RKO (cell line): Measurements from ENCODE around the gene BTBD7.
"Not testable (repeated sequence)": the region's sequence is repeated elsewhere in the genome, so short reads cannot be mapped to it uniquely, and the experiment has no call there.

Experiments used
- DNase-seq: peaks from one replicate; pipeline ENCODE4 v3.0.0-alpha.2; 2016; ENCODE audit warnings: low spot score

BTBD7 gene

GRCh38 chr14:93246534-93246933 lies 86.3 kb downstream of the BTBD7 start:
- DNase-seq: no peak

DNA sequence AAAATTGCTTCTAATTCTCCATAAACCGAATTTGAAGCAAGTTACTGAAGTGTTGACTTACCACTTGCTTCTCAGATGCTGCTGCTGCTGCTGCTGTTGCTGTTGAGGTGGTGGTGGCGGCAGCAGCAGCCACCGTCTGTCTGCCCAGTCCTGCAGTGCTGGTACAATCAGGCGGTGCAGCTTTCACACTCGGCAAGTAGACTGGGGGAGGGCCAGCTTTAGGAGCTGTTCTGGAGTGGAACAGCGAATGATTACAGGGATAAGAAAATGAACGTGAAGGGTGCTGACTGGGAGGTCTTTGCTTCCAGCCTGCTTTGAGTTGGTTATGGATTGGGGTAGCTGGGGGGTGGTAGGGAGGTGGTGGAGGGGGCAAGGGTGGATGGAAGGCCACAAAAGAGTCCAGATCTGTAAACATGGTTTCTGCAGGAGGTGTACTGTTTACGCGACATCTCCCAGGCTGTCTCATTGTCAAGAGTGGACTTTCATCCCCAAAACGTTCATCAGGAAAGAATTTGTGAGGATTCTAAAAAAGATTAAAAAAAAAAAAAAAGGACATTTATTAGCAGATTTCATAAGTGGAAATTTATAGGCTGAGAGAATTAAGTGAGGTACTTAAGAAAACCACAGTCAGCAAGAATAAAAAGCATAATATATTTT lies 86.9 kb downstream of the BTBD7 start:
- DNase-seq: no peak

DNA sequence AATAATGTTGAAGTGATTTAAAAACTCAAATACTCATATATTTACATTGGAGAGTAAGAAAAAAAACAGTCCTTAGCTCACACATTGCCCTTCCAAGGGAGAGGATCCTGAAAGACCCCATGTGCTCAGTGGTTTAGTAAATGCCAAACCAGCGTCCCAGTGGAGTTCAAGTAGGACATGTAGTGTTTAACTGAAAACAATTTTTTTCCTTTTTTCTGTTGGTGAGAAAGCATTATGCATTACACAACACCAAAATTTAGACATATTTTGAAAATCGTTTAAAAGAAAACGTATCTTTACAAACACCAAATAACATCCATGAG lies 92.2 kb downstream of the BTBD7 start:
- no peak for DNase-seq

DNA sequence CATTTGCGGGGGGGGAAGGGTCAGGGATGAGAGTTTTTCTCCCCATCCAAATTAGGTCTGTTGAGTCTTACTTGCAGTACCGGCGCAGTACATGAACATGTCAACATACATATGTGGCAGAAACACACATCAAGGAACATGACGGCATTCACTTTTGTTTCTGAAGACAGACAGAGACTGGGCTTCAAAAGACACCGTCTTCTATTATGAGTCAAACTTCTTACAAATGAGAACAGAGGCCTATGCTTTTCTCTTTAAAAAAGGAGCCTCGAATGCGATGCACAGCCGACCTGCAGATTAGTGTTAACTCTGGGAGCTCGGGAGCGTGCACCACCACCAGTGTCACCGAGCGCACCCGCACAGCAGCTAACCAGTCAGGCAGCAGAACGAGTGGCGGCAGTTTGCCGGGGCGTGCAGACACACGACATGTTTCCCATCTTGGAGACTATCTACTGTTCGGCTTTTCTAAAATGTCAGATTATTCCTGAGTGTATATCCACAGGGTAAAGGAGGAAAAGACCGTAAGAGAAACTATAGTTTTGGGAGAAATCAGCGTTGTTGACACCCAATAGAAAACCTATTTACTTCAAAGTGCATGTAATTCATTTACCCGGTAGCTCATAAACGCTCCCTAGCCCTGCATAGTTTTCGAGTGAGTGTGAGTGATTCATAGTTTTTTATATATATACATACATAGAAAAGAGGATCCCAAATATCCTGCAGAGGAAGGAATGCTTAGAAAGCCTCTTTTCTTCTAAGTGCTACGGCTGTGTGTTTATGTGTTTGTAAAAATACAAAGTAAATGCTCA lies 92.8 kb downstream of the BTBD7 start:
- peak; percentile 76 for DNase-seq

GRCh38 chr14:93234798-93235197 lies 98.0 kb downstream of the BTBD7 start:
- DNase-seq: peak; percentile 96

DNA sequence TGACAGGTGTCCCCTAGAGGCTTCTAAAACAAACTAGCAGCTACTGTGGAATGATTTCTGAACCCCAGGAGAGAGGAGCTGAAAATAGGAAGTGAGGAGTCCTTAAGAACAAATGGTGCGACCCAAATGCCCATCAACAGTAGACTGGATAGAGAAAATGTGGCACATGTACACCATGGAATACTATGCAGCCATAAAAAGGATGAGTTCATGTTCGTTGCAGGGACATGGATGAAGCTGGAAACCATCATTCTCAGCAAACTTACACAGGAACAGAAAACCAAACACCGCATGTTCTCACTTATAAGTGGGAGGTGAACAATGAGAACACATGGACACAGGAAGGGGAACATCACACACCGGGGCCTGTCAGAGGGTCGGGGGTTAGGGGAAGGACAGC lies 99.8 kb downstream of the BTBD7 start:
- DNase-seq: not testable (repeated sequence)

DNA sequence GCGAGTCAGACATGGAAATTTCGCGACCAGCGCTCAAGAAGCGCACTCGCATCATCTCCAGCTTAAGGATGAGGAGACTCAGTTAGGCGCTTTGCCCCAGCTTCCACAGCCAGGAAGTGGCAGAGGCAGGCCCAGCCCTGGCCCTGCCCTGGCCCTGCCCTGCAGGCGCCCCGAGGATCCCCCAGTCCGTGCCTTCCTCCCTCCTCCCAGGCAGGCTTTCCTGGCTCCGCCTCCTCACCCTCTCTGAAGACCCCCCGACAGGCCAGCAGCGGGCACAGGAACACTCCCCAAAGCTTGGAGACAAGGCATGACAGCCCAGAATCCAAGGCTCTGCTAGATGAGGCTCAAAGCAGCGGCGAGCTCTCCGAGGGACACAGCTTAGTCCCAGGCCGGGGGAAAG lies 100.7 kb downstream of the BTBD7 start:
- no peak for DNase-seq

DNA sequence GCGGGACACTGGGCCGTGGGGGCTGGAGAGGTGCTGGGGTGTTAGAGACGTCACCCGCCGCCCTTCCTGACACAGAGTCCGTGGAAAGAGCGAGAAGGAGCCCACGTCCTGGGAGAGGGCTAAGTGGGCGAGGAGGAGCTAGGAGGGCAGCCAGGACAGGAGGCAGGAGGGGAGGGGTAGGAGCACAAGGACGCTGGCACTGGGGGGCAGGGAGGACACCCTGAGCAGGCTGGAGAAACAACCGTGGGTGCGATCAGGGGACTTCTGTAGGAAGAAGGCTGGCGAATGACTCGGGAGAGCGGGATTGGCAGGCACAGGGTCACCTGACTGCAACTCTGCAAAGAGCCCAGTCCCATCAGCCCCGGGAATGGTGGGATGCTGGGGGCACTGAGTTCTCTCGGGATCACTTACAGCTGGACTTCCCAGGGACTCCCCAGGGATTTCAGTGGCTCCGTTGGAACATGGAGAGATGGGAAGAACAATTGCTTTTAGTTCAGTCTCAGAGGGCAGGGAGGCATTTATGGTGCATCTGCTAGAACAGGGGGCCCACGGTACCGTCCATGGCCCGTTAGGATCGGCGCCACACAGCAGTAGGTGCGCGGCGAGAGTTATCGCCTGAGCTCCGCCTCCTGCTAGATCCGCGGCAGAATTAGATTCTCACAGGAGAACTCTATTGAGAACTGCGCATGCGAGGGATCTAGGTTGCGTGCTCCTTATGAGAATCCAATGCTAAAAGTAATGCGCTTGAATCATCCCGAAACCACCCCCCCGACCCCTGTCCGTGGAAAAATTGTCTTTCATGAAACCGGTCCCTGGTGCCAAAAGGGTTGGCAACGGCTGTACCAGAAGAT lies 101.5 kb downstream of the BTBD7 start:
- DNase-seq: no peak

- no peak for DNase-seq
These were observed 102.3 kb downstream of the BTBD7 start for GRCh38 chr14:93230539-93230938.

DNA sequence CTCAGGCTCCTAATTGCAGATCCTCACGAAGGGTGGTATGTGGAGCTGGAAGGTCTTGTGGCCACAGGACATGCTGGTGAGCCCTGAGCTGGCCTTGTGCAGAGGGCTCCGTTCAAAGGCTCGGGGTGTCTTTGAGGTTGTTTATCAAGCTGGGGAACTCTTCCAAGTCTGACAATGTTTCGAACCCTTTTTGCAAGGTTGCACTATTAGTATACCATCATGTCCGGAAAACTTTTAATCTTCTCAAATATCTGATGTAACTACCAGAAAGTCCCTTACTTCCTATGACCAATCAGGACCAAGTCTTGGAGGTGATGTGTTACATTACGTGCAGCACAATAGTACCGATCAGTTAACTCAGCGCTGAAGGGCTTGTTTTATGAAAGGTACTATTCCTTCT lies 104.3 kb downstream of the BTBD7 start:
- no peak for DNase-seq

DNA sequence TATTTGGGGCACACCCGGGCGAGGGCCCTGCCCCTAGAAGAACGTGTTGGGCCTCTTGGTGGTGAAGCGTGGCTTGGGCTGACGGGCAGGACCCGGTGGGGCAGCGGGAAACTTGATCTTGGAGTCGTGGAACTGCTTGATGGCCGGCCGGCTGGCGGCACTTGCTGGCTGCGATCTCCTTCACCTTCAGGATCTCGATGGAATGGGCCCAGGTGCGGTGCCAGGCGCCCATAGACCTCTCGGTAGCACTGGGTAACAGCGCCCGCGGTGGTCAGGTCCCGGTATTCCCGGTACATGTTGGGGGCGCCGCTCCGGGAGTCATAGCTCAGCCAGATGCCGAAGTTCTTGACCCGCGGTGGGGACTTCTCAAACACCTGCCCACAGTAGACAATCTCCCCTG lies 109.3 kb downstream of the BTBD7 start:
- no peak for DNase-seq

GRCh38 chr14:93220509-93220908 lies 112.3 kb downstream of the BTBD7 start:
- DNase-seq: no peak

DNA sequence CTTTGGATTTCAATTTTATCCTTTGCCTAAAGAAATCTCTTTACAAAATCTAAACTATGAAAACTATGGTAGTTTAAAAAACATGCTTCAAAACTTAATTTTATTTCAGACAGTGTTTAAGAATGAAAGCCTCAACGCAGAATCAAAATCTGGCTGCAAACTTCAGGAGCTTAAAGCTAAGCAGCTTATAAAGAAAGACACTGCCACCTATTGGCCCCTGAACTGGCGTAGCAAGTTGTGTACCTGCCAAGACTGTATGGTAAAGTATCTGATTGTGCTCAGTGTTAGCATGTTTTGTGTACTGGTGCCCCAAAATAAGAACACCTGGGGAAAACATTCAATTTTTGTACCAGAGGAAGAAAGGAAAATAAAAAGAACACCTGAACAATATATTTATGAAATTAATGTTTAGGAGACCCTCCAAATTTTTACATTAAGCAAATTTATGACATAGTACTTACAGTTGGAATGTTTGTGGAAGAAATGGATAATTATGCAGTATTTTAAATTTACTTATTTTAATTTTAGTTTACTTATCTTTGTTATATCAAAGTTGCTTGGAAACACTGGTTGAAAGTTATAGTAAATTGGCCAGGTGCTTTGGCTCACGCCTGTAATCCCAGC lies 113.6 kb downstream of the BTBD7 start:
- peak; percentile 71 for DNase-seq

DNA sequence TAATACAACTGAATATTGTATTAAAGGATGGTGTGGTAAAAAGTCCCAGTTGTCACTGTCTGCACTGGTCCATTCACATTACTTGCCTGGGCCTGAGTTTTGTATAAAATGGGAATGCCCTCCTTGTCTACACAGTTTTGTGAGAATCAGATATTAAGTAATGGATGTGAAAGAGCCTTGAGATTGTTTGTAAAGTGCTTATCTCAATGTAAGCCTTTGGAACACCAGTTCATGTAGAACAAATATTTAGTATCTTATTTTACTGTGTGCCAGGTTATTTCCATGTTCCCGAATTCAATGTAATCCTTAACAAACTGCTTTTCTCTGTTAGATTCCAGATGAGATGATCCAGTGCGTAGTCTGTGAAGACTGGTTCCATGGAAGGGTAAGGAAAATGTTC lies 118.2 kb downstream of the BTBD7 start:
- DNase-seq: no peak

DNA sequence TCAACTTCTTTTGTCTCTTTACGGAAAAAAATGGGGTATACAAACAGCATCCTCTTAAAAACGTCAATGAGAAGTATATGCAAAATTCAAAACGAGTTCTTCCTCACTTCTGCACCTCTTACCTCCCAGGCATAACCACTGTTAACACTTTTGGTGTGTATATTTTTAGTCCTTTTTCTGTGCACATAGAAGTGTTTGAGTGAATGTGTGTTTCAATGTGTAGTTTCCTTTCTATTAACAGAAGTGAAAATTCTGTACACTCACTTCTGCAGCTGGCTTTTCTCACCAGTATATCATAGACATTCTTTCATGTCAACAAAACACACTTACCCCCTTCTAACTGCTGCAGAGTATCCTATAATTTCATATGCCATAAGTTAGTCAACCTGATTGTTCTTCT lies 120.4 kb downstream of the BTBD7 start:
- DNase-seq: no peak

DNA sequence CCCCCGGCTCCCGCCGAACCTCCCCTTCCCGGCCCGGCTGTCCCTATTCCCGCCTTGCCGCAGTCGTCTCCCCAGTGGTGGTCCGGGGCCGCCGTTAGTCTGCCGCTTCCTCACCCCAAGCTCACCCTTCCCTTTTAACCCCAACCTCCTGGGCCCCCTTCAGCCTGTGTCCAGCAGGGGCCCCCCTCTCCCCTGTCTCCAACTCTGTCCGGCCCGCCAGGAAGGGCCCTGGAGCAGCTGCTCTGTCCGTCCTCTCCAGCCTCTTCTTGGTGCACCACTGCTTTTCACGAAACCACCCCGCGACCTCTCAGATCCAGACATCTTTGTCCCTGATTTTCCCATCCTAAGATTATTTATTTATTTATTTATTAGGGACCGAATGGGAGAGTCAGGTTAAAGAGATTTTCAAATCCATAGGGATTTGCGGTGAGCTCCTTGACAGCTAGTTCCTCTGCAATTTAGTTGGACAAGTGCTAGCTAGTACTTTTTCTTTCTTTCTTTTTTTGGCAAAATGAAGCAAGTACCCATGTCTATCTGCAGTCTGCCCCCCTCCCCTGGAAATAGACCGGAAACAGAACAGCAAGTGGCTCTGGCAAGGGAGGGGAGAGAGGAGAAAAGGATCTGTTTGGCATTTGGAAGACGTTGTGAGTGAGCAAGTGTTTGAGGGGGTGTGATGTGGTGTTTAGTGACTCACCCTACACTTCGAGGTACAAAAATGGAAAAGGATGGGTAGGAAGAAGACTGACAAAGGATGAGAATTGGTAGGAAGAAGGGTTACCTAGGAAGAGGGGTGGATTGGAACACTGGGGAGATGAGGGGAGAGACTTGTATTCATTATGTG lies 125.1 kb downstream of the BTBD7 start:
- DNase-seq: peak; percentile 89

DNA sequence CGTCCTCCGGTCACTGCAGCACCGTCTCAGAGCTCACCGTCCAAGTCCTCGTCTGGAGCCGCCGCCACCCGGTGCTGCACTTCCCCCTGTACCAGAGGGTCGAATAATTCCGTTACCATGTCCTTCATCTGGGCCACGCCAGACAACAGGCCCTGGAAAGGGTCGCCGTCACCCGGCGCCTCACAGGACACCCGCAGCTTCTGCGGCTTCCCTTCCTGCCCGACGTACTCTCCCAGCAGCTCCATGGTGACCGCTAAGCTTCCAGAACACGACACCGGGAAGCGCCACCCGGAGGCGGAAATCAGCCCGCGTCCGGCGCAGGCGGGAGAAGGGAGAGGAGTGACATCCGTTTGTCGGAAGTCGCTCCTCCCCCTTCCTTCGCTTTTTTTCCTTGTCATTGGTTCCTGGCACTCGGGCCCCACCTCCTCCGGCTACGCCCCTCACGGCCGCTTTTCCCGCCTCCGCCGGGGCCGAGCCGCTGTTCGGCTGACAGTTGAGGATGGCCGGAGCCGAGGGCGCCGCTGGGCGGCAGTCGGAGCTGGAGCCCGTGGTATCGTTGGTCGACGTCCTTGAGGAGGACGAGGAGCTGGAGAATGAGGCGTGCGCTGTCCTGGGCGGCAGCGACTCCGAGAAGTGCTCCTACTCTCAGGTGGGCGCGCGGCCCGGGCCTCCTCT lies 125.9 kb downstream of the BTBD7 start, which contains the start of the genes GON7 and UBR7:
Gene GON7, minus strand, starts transcription at position 273 of the 675 bp plus-strand sequence. Its CDS starts 28 bp downstream, at position 245.
Gene UBR7, plus strand, starts transcription at position 464 of the 675 bp plus-strand sequence. Its CDS starts 36 bp downstream, at position 500.
- DNase-seq: peak; percentile 98

DNA sequence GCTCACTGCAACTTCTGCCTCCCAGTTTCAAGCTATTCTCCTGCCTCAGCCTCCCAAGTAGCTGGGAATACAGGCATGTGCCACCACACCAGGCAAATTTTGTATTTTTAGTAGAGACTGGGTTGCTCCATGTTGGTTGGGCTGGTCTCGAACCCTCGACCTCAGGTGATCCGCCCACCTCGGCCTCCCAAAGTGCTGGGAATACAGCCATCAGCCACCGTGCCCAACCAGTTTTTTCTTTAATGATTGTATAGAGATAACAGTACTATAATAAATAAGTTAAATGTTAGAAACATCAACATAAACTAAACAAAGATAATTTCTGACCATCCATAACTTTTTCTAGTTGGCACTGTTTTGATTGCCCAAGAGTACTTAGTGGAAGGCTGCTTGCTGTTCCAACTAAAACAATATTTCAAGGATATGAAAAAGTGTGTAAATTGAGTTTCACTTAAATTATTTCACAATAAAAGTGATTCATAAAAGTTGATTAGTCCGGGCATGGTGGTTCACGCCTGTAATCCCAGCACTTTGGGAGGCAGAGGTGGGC lies 131.6 kb downstream of the BTBD7 start:
- no peak for DNase-seq

DNA sequence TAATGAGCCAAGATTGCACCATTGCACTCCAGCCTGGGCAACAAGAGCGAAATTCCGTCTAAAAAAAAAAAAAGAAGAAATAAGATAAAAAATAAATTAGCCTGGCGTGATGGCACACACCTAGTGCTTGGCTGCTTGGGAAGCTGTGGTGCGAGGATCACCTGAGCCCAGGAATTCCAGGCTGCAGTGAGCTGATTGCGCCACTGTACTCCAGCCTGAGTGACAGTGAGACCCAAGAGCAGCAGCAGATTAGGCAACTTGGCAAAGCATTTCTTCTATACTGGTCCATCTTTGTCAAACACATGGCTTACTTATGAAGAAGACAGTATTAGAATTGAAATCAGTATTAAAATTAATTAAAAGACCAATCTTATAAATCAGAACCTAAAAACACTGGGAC lies 132.3 kb downstream of the BTBD7 start:
- DNase-seq: no peak

DNA sequence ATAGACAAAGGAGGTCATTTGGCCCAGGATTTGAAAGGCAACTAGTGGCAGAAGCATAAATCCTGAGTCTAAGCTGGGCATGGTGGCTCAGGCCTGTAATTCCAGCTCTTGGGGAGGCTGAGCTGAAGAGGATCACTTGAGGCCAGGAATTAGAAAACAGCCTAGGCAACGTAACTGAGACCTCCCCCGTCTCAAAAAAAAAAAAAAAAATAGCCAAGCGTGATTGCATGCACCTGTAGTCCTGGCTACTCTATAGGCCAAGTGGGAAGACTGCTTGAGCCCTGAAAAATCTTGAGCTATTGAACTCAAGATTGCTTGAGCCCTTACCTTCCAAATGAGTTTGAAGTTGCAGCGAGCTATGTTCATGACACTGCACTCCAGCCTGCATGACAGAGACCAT lies 133.8 kb downstream of the BTBD7 start:
- DNase-seq: no peak
